Uterus (tissue), 2 donors: ENCODE data around the gene HAVCR2.

Experiments used
- CTCF ChIP-seq, 4 experiments: fragments of 200-600 bp in 2 of 4; fragments of 450-650 bp in 2 of 4; sonication (generic) in 2 of 4; IDR thresholded peaks; one replicate each; pipeline ENCODE4 v1.5.1; 2016 to 2019; ENCODE audit warnings: antibody characterized with exemption in 4 of 4, mild to moderate bottlenecking in 2 of 4, moderate library complexity in 1 of 4
- POLR2A ChIP-seq, 2 donors: fragments of 450-650 bp; IDR thresholded peaks; one replicate each; pipeline ENCODE4 v1.6.1; 2016; ENCODE audit warnings: antibody characterized with exemption in 2 of 2, mild to moderate bottlenecking in 1 of 2, moderate library complexity in 1 of 2

GRCh38 chr5:157059891-157060290 is 49.0 kb downstream of the HAVCR2 start:
- TF ChIP-seq CTCF (IDR thresholded peaks at IDR 0.05), result no peak
- TF ChIP-seq POLR2A (IDR thresholded peaks at IDR 0.05), result no peak
